Stomach (tissue), 4 donors: ENCODE measurements around the gene ANKS1B.

Experiments
- CTCF ChIP-seq, 7 experiments: fragments of 450-650 bp in 4 of 7; fragments of 200-600 bp in 3 of 7; sonication (generic) in 3 of 7; IDR thresholded peaks; one replicate each; pipeline ENCODE4 v1.5.1; 2016 to 2019; ENCODE audit warnings: antibody characterized with exemption in 7 of 7, control low read depth in 2 of 7, mild to moderate bottlenecking in 1 of 7
- POLR2A ChIP-seq, 4 donors: fragments of 450-650 bp; IDR thresholded peaks; one replicate each; pipeline ENCODE4 v1.6.1; 2016; ENCODE audit warnings: antibody characterized with exemption in 4 of 4, control low read depth in 2 of 4, mild to moderate bottlenecking in 1 of 4, moderate library complexity in 1 of 4
- POLR2AphosphoS5 ChIP-seq, 3 donors: sonication (generic); formaldehyde crosslinking; IDR thresholded peaks; one replicate each; pipeline ENCODE4 v1.6.1; 2016; ENCODE audit warnings: antibody characterized with exemption in 3 of 3

- TF ChIP-seq CTCF (IDR thresholded peaks at IDR 0.05) (no peak), POLR2AphosphoS5 (IDR thresholded peaks at IDR 0.05) (no peak), POLR2A (IDR thresholded peaks at IDR 0.05) (no peak)
Observed at GRCh38 chr12:98819821-98820404, 1164.8 kb downstream of the ANKS1B start.
